ENCODE data around the gene SMAP1. TPM values are rescaled to one million over a fixed set of nuclear protein-coding genes. Genes with fewer than 3 reads are reported as not detected.

SMAP1 gene
- total RNA-seq, 1 experiment from 2014 or later: 19.5 TPM

DNA sequence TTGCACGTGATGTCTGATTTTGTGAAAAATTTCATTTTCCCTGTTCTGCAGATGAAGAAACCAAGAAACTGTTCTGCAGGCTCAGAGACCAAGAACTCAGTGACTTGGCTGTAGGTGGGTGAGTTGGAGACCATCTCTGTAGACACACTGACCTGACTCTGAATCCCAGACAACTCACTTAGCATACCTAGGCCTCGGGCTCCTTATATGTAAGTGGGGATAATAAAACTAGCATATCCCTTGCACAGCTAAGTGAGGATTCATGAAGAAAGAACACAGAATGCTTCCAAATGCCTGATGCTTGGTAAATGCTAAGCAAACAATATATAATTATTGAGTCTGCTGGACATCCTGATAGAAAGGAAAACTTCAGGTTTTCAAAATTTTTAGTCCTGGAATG is 218.4 kb downstream of the SMAP1 start:
- no peaks in the 10 kb centered on the region for H3K4me1 ChIP-seq (replicated peaks)
- no peaks in the 10 kb centered on the region for H3K36me3 ChIP-seq
- no peaks in the 10 kb centered on the region for H3K27me3 ChIP-seq (replicated peaks)
- H3K9me3 ChIP-seq (replicated peaks): 0 out of 2 replicates have a peak, but pooled peaks cover 2% of the 10 kb centered on the region
- DNase-seq (ENCODE audit: low read depth in 1 of 2, low spot score in 2 of 2): no peak
- H3K27ac ChIP-seq: no peak overlapping the region
- H3K4me3 ChIP-seq: no peak overlapping the region

DNA sequence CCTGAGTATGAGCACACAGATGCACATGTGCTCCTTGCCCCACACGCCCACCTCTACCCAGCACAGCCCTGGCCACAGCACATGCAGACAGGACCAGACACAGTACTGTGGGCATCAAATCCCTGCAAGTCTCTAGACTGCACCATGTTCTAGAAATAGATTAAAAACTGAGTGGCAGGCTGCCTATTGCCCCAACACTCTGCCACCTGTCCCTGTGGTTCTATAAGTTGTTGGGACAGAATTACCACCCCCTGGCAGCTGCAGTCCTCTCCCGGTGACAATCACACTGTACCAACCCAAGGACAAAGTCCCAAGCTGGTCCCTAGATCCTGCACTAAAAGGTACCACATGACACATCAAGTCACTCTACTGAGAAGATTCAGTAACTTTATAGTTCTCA is 219.0 kb downstream of the SMAP1 start:
- Histone ChIP-seq H3K36me3 (no peaks in the 10 kb centered on the region), H3K27me3 (replicated peaks) (no peaks in the 10 kb centered on the region), H3K4me3 (no peak overlapping the region), H3K27ac (no peak overlapping the region), H3K4me1 (replicated peaks) (no peaks in the 10 kb centered on the region), H3K9me3 (replicated peaks) (0 out of 2 replicates have a peak, but pooled peaks cover 2% of the 10 kb centered on the region)
- no peak for DNase-seq (ENCODE audit: low read depth in 1 of 2, low spot score in 2 of 2)

DNA sequence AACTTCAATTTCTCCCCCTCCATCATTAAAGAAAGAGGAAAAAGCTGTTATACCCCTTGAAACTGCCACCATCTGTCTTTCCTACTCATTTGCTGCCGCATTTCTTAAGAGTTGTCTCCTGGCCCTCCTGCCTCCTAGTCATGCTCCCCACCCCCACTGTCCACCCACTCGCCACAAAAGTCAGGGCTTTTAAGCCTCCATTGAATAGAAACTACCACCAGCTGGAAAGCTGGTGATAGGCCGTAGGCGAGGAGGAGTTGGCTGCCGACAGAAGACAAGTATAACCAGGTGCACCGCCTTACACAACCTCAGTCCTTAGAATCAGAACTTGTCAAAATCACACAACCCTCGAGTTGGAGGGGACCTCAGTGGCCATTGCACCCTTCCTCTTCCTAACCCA is 221.6 kb downstream of the SMAP1 start:
- H3K9me3 ChIP-seq (replicated peaks): 0 out of 2 replicates have a peak, but pooled peaks cover 2% of the 10 kb centered on the region
- H3K36me3 ChIP-seq: no peaks in the 10 kb centered on the region
- H3K27me3 ChIP-seq (replicated peaks): no peaks in the 10 kb centered on the region; the same call in 1 of the 2 replicates
- no peaks in the 10 kb centered on the region for H3K4me1 ChIP-seq (replicated peaks)
- DNase-seq (ENCODE audit: low read depth in 1 of 2, low spot score in 2 of 2): no peak
- no peak overlapping the region for H3K27ac ChIP-seq
- H3K4me3 ChIP-seq: no peak overlapping the region

DNA sequence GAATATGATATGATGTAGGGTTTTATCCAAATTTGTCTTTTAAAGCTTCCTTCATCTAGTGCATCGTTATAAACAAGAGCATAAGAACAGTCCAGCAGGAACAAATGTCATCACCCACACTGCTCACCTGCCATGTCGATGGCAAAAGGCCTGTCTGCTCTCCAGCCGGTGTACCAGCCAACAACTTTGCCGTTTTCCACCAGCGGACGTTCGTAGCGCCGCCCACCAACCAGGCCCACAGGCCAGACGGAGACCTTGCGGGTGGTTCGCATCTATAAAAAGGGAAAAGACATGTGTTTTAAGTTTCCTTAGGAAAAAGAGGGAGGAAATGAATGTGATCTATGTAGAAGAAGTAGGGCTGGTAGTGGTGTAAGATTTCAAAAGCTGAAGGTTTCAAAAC is 226.3 kb downstream of the SMAP1 start:
- Histone ChIP-seq H3K4me3 (no peak overlapping the region), H3K36me3 (no peaks in the 10 kb centered on the region), H3K9me3 (replicated peaks) (no peaks in the 10 kb centered on the region), H3K27me3 (replicated peaks) (peaks cover 5% of the 10 kb centered on the region; the same call in 1 of the 2 replicates), H3K4me1 (replicated peaks) (no peaks in the 10 kb centered on the region), H3K27ac (no peak overlapping the region)
- DNase-seq (ENCODE audit: low read depth in 1 of 2, low spot score in 2 of 2): no peak

DNA sequence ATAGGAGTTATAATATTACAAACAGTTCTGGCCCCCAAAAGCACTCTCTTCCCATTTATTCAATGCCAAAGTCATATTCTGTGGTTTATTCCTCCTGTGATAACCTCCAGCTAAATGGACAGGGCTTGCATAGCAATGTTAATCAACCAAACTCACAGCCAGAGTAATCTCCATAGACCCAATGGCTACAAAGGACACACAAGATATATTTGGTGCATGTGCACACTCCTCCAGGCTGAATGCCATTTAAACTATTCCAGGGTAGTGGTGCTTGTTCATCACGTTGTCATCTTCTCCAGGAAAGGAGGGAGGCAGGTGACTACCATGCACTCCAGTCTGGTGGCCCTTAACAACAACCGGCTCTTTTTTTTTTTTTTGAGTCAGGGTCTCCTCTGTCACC is 232.4 kb downstream of the SMAP1 start:
- 0 out of 2 replicates have a peak, but pooled peaks cover 5% of the 10 kb centered on the region for H3K27me3 ChIP-seq (replicated peaks)
- H3K4me1 ChIP-seq (replicated peaks): no peaks in the 10 kb centered on the region
- no peak for DNase-seq (ENCODE audit: low read depth in 1 of 2, low spot score in 2 of 2)
- H3K27ac ChIP-seq: no peak overlapping the region
- no peak overlapping the region for H3K4me3 ChIP-seq
- no peaks in the 10 kb centered on the region for H3K36me3 ChIP-seq
- no peaks in the 10 kb centered on the region for H3K9me3 ChIP-seq (replicated peaks)

DNA sequence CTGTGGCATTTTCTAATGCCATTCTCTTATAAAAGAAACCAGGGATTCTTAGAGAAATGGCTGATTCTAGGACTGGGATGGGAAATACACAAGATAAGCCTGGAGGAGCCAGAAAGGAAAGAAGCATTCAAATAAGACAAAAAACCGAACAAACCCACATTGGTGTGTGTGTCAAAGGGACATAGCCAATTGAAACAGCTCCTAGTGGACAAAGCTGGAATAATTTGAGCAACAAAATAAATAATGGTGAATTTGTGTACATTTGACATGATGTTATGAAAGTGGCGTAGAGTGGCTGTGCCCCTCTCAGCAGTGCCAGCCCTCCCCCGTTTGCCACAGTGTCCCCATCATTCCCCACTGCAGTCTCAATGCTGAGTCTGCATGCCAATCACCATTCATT is 233.6 kb downstream of the SMAP1 start:
- no peaks in the 10 kb centered on the region for H3K27me3 ChIP-seq (replicated peaks)
- H3K4me1 ChIP-seq (replicated peaks): no peaks in the 10 kb centered on the region
- no peak for DNase-seq (ENCODE audit: low read depth in 1 of 2, low spot score in 2 of 2)

DNA sequence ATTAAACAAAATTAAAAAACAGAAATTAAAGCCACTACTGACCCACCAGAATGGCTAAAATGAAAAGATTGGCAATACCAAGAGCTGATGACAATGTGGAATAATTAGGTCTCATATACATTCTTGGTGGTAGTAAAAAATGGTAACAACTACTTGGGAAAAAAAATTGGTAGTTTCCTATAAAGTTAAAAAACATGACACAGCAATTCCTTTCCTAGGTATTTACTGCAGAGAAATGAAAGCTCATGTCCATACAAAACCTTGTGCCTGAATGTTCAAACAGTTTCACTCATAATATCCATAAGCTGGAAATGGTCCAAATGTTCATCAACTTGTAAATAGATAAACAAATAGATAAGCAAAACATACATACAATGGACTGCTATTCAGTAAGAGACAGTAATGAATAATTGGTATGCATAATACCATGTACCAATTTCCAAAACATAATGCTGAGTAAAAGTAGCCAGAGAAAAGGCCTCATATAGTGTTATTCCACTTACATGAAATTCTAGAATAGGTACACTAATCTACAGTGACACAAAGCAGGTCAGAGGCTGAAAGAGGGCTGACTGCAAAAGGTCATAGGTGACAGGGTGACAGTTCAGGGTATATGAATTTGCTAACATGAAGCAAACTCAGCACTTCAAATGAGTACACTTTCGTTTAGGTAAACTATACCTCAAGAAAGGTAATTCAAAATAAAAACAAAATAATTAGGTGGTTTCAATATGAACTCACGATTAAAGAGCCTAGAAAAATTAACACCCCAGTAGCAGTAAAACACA is 236.2 kb downstream of the SMAP1 start:
- Histone ChIP-seq H3K9me3 (replicated peaks) (no peaks in the 10 kb centered on the region), H3K36me3 (no peaks in the 10 kb centered on the region), H3K27ac (no peak overlapping the region), H3K4me3 (no peak overlapping the region), H3K27me3 (replicated peaks) (no peaks in the 10 kb centered on the region), H3K4me1 (replicated peaks) (no peaks in the 10 kb centered on the region)
- no peak for DNase-seq (ENCODE audit: low read depth in 1 of 2, low spot score in 2 of 2)

More for the DNA sequence above, 233.6 kb downstream of the SMAP1 start:
- Histone ChIP-seq H3K36me3 (no peaks in the 10 kb centered on the region), H3K9me3 (replicated peaks) (no peaks in the 10 kb centered on the region), H3K27ac (no peak overlapping the region), H3K4me3 (no peak overlapping the region)

DNA sequence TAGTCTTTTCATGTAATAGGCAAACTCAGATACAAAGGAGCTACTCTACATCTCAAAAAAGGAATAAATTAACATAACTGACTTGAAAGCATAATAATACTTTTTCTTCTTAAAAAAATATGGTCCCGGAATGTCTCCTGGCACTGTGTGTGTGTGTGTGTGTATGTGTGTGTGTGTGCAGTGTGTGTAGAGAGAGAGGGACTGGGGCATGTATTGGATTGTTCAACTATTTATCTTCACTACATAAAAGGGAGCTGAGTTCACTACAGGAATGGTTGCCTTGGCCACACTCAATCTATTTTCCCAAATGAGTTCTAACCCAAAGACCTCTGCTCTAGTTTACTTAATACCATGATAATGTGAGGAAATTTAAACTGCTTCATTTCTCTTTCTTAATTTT is 238.1 kb downstream of the SMAP1 start:
- Histone ChIP-seq H3K9me3 (replicated peaks) (no peaks in the 10 kb centered on the region), H3K36me3 (no peaks in the 10 kb centered on the region), H3K27me3 (replicated peaks) (peaks cover 2% of the 10 kb centered on the region; the same call in 1 of the 2 replicates), H3K4me3 (no peak overlapping the region), H3K27ac (no peak overlapping the region), H3K4me1 (replicated peaks) (no peaks in the 10 kb centered on the region)
- DNase-seq (ENCODE audit: low read depth in 1 of 2, low spot score in 2 of 2): no peak

Other genes with a start within 250 kb of the SMAP1 start
- 12.4 and 16.9 TPM in 2 replicates for gene SDHAF4, start 101.0 kb upstream of the SMAP1 start, total RNA-seq (2014; rRNA removed; shearing (Covaris generic))